Vagina (tissue), 2 donors: ENCODE results near the gene GCHFR. TPM values are rescaled to one million over a fixed set of nuclear protein-coding genes. Genes with fewer than 3 reads are reported as not detected.

Source experiments
- DNase-seq, 2 donors: peaks; one replicate each; pipeline ENCODE4 v3.0.0-alpha.2; 2017; ENCODE audit errors: extremely low spot score in 2 of 2
- H3K27ac ChIP-seq: fragments of 200-600 bp; sonication (generic); one replicate; pipeline ENCODE4 v1.5.1; 2019
- H3K27me3 ChIP-seq: fragments of 200-600 bp; sonication (generic); one replicate; pipeline ENCODE4 v1.5.1; 2019
- H3K36me3 ChIP-seq, 2 donors: fragments of 200-600 bp; sonication (generic); one replicate each; pipeline ENCODE4 v1.5.1; 2017 to 2019
- H3K4me1 ChIP-seq: fragments of 200-600 bp; sonication (generic); one replicate; pipeline ENCODE4 v1.5.1; 2019
- H3K4me3 ChIP-seq, 2 donors: fragments of 200-600 bp; sonication (generic); 1 replicate in 1 of 2; 2 replicates in 1 of 2; pipeline ENCODE4 v1.5.1; 2016 to 2019
- H3K9me3 ChIP-seq: fragments of 200-600 bp; sonication (generic); one replicate; pipeline ENCODE4 v1.5.1; 2019
- POLR2A ChIP-seq, 2 donors: fragments of 450-650 bp; IDR thresholded peaks; one replicate each; pipeline ENCODE4 v1.6.1; 2017; ENCODE audit warnings: antibody characterized with exemption in 2 of 2, mild to moderate bottlenecking in 2 of 2, moderate library complexity in 2 of 2
- POLR2AphosphoS5 ChIP-seq, 2 donors: sonication (generic); formaldehyde crosslinking; IDR thresholded peaks; one replicate each; pipeline ENCODE4 v1.9.0; 2017; ENCODE audit warnings: antibody characterized with exemption in 2 of 2, mild to moderate bottlenecking in 2 of 2, low read depth in 1 of 2; ENCODE audit not compliant: insufficient read depth in 1 of 2
- intact Hi-C: fragments of 100-400 bp; cut with DNase I; formaldehyde crosslinking; loops from one replicate; pipeline ENCODE4 v1.15.1; 2023
- total RNA-seq: library from RNA; depleted of rRNA; stranded (reverse); fragments of >200 nt; gene quantifications from one replicate; pipeline ENCODE4 v1.2.3, GENCODE V29; 2016
- TF ChIP-seq, protein P1 (sequence below), 3 experiments: fragments of 450-650 bp in 2 of 3; fragments of 200-600 bp in 1 of 3; sonication (generic) in 1 of 3; IDR thresholded peaks; one replicate each; pipeline ENCODE4 v1.5.1; 2017 to 2019; ENCODE audit warnings: antibody characterized with exemption in 3 of 3, mild to moderate bottlenecking in 2 of 3, moderate library complexity in 2 of 3

Gene GCHFR
- total RNA-seq, 1 donor from 2014 or later: 69.7 TPM

DNA sequence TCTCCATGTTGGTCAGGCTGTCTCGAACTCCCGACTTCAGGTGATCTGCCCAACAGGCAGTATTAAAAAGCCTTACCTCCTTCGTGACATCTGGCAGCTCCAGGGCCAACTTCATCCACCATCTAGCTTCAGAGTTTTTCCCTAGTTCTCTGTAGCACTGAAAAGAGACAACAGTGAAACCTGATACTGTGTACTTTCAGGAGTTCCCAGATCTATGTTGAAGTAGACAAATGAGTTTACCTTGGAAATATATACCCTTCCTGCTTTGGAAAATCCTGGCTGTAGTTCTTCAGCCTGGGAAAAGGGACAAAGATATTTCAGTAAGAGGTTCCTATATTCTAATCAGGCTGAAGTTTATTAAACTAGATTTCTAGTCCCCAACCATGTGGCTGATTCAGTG lies 26.8 kb upstream of the GCHFR start:
- TF ChIP-seq, protein P1, sequence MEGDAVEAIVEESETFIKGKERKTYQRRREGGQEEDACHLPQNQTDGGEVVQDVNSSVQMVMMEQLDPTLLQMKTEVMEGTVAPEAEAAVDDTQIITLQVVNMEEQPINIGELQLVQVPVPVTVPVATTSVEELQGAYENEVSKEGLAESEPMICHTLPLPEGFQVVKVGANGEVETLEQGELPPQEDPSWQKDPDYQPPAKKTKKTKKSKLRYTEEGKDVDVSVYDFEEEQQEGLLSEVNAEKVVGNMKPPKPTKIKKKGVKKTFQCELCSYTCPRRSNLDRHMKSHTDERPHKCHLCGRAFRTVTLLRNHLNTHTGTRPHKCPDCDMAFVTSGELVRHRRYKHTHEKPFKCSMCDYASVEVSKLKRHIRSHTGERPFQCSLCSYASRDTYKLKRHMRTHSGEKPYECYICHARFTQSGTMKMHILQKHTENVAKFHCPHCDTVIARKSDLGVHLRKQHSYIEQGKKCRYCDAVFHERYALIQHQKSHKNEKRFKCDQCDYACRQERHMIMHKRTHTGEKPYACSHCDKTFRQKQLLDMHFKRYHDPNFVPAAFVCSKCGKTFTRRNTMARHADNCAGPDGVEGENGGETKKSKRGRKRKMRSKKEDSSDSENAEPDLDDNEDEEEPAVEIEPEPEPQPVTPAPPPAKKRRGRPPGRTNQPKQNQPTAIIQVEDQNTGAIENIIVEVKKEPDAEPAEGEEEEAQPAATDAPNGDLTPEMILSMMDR (IDR thresholded peaks at IDR 0.05): no peak
- no peak for TF ChIP-seq POLR2AphosphoS5 (IDR thresholded peaks at IDR 0.05; ENCODE audit: insufficient read depth in 1 of 2, low read depth in 1 of 2)
- no peak for TF ChIP-seq POLR2A (IDR thresholded peaks at IDR 0.05)
- intact Hi-C loops: no loop called here
- no peak overlapping the region for H3K4me3 ChIP-seq
- H3K27ac ChIP-seq: no peak overlapping the region
- H3K4me1 ChIP-seq: no peaks in the 10 kb centered on the region
- H3K27me3 ChIP-seq: no peaks in the 10 kb centered on the region
- no peaks in the 10 kb centered on the region for H3K9me3 ChIP-seq
- peaks cover 0 to 53% of the 10 kb centered on the region in 2 donors for H3K36me3 ChIP-seq
- no peak for DNase-seq

DNA sequence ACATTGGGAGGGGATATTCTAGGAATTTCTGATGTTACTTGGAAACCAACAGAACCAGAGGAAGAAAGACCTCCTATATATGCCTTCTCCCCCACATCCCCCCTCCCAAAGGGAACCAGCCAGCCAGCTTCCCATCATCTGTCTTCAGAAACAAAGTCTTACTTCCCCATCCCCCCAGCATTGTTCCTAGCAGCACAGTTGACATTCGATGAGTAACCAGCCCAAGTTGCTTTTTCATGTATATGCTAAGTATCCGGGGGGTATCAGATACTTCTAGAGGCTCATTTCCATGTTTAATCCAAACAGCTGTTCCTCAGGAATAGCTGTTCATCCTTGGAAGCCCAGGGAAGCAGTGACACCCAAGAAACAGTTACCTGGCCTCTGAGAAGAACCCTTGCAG lies 24.8 kb upstream of the GCHFR start:
- intact Hi-C loops: no loop called here
- H3K27me3 ChIP-seq: no peaks in the 10 kb centered on the region
- no peak overlapping the region for H3K27ac ChIP-seq
- H3K4me3 ChIP-seq: no peak overlapping the region
- H3K4me1 ChIP-seq: peaks cover 4% of the 10 kb centered on the region
- peaks cover 0 to 60% of the 10 kb centered on the region in 2 donors for H3K36me3 ChIP-seq
- no peaks in the 10 kb centered on the region for H3K9me3 ChIP-seq
- DNase-seq: no peak
- TF ChIP-seq POLR2AphosphoS5 (IDR thresholded peaks at IDR 0.05; ENCODE audit: insufficient read depth in 1 of 2, low read depth in 1 of 2) (no peak), POLR2A (IDR thresholded peaks at IDR 0.05) (no peak)
- TF ChIP-seq, protein P1 (IDR thresholded peaks at IDR 0.05): no peak

DNA sequence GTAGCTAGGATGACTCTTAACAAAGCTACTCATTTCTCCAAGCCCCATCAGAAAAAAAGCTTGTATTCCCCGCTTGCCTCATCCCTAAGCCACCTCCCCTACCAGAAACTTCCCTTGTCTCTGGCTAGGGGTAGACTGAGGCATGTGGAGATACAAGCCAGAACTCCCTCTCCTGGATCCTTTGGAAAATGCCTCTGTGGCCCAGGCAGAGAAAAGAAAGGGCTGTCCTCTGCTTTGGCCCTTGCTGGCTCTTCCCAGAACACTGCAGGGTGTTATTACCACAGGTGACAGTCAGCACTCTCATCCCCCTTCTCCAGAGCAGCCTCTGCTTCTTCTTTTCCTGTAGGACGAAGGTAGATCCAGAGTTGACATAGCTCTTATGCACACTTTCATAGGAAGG lies 24.0 kb upstream of the GCHFR start:
- no peak for DNase-seq
- Histone ChIP-seq H3K27ac (no peak overlapping the region), H3K36me3 (peaks cover 0 to 66% of the 10 kb centered on the region in 2 donors), H3K27me3 (no peaks in the 10 kb centered on the region), H3K4me3 (no peak overlapping the region), H3K9me3 (no peaks in the 10 kb centered on the region), H3K4me1 (peaks cover 9% of the 10 kb centered on the region)
- TF ChIP-seq, protein P1 (IDR thresholded peaks at IDR 0.05): no peak
- TF ChIP-seq POLR2A (IDR thresholded peaks at IDR 0.05) (no peak), POLR2AphosphoS5 (IDR thresholded peaks at IDR 0.05; ENCODE audit: insufficient read depth in 1 of 2, low read depth in 1 of 2) (no peak)
- intact Hi-C loops: no loop called here

DNA sequence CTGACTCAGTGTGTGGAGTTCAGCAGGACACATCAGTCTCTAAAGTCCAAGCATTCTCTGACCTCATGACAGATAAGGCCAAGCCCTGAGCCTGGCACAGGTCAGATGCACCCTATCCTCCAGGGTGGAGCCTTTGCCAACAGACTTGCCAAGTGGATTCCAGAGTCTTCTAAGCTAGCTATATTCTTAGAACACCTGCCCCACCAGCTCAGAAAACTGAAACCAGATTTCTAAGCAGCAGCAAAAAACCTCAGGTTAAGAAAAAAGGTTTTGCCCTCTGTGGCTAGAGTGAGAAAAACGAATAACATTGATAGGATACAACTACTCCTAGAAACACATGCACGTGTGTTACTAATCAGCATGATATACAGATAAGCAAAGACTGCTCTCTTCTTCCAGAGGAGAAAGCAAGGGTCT lies 20.4 kb upstream of the GCHFR start:
- no peak for DNase-seq
- intact Hi-C loops: no loop called here
- peaks cover 9% of the 10 kb centered on the region for H3K4me1 ChIP-seq
- TF ChIP-seq POLR2A (IDR thresholded peaks at IDR 0.05) (no peak), POLR2AphosphoS5 (IDR thresholded peaks at IDR 0.05; ENCODE audit: insufficient read depth in 1 of 2, low read depth in 1 of 2) (no peak)
- TF ChIP-seq, protein P1 (IDR thresholded peaks at IDR 0.05): no peak
- no peak overlapping the region for H3K27ac ChIP-seq
- no peaks in the 10 kb centered on the region for H3K9me3 ChIP-seq
- H3K27me3 ChIP-seq: no peaks in the 10 kb centered on the region
- H3K4me3 ChIP-seq: no peak overlapping the region
- peaks cover 0 to 37% of the 10 kb centered on the region in 2 donors for H3K36me3 ChIP-seq

DNA sequence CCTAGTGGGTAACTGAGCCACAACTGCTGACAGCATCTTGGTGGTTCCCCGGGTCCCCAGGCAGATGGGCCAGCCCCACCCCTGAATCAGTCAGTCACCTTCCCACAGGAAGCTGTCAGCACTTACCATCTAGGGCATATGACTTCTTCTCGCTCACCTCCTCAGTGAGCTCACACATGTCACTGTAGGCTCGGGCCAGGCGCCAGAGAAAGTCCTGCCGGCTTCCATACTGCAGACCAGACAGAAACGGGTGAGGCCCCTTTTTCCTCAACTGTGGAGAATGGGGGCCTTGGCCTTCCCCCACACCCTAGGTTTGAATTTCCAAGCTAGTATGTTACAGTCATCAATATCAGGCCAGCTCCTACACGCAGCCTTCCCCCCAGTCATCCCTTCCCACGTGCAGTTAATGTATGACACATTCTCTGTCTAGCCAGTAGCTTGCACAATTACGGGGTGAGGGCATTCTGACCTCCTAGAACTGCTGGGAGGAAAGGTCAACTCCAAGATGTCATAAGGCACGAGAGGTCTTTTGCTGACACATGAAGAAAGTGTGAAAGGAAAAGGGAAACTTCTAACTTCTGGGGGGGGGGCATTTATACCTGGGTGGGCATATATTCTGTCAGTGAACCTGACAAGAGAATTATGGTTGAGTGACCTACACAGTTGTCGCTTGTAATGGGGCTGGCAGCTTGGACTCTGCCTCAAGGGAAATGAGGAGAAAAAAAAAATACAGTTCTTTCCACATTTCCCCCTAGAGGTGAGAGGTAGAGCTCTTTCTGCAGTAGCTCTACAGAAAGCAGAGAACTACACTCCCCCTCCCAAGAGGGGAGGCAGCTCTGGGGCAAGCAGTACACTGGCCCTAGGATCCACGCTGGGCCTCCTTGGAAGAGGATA lies 19.7 kb upstream of the GCHFR start:
- TF ChIP-seq, protein P1 (IDR thresholded peaks at IDR 0.05): no peak
- no peak for TF ChIP-seq POLR2AphosphoS5 (IDR thresholded peaks at IDR 0.05; ENCODE audit: insufficient read depth in 1 of 2, low read depth in 1 of 2)
- no peak for TF ChIP-seq POLR2A (IDR thresholded peaks at IDR 0.05)
- H3K36me3 ChIP-seq: peaks cover 0 to 39% of the 10 kb centered on the region in 2 donors
- DNase-seq: no peak
- H3K27me3 ChIP-seq: no peaks in the 10 kb centered on the region
- no peak overlapping the region for H3K4me3 ChIP-seq
- H3K27ac ChIP-seq: no peak overlapping the region
- no peaks in the 10 kb centered on the region for H3K9me3 ChIP-seq
- intact Hi-C loops: no loop called here
- H3K4me1 ChIP-seq: peaks cover 9% of the 10 kb centered on the region
